ENCODE data around the gene TNRC6C.

The TNRC6C gene

DNA sequence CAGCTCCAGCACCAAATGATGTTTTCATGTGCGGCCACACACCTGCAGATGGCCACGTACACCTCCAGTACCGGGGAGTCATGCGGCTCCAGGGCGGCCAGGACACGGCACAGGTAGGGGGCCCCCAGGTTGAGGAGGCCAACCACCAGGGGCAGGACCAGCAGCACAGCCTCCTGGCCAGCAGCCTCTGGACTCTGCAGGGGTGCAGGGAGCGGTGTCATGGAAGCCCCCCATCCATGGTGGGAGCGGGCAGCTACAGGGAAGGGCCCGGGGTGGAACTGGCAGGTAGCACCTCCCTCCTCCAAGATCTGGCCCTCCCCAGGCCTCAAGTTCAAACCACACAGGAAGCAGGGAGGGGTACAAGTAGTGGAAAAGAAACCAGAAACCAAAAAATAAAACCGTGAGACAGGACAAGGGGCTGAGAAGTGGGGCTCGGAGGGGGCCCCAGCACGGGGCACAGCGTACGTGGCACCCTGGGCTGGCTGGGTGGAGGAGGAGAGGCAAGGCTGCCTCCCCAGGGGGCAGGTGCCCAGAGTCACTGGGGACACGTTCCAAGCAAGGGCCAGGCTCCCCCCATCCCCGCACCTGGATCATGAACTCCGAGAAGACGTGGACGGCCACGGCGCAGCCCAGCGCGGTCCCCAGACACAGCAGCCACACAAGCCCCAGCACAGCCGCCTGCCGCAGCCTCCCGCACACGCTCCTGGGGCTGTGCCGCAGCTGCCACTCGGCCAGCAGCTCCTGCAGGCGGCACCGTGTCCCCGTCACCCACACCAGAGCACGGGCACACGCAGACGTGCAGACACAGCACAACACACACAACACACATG is 162.7 kb downstream of the TNRC6C start:
- no peak for TF ChIP-seq CTCF (IDR thresholded peaks at IDR 0.05; ENCODE audit: low read depth, low read length, missing control alignments)
- H3K4me3 ChIP-seq (ENCODE audit: low read depth, low read length) = no peak overlapping the region
- in situ Hi-C loops (cut with HindIII; ENCODE audit: low sequenced_read_pairs) = no loop called here
- no peak for DNase-seq (ENCODE audit: low read depth)

- DNase-seq (ENCODE audit: low read depth) = no peak
- in situ Hi-C loops (cut with HindIII; ENCODE audit: low sequenced_read_pairs) = no loop called here
- TF ChIP-seq CTCF (IDR thresholded peaks at IDR 0.05; ENCODE audit: low read depth, low read length, missing control alignments) = no peak
- no peak overlapping the region for H3K4me3 ChIP-seq (ENCODE audit: low read depth, low read length)
Measured at GRCh38 chr17:78121801-78122215, 163.3 kb downstream of the TNRC6C start.

DNA sequence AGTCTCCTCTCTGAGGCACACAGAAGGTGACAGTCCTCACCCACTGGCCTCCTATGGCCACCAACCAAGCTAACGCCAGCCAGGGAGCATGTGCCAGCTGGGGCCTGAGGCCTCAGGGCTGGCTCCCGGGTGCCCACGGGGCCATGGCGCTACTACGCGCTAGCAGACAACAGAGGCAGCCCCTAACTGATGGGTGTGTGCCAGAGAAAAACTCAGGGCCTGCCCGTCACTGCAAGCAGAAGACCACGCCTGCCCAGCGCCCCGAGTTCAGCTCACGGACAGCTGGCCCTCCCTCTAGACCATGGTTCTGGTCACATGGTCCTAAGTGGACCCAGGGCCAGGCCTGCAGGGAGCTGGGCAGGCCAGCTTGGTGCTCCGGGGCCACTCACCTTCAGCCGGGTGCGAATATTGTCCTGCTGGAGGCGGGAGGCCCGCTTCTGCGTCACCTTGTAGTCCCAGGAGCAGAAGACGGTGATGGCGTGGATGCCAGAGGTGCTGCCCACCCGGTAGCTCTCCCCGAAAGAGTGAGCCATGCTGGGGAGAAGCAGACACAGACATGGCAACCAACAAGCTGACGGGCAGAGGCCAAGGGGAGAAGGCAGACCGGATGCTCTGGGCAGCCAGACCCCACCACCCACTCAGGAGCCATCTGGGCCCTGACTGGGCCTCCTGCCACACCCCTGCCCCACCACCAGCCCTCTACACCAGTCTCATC is 163.9 kb downstream of the TNRC6C start:
- TF ChIP-seq CTCF (IDR thresholded peaks at IDR 0.05; ENCODE audit: low read depth, low read length, missing control alignments) = no peak
- no peak overlapping the region for H3K4me3 ChIP-seq (ENCODE audit: low read depth, low read length)
- no peak for DNase-seq (ENCODE audit: low read depth)
- in situ Hi-C loops (cut with HindIII; ENCODE audit: low sequenced_read_pairs) = no loop called here

GRCh38 chr17:78122931-78123249 is 164.4 kb downstream of the TNRC6C start:
- in situ Hi-C loops (cut with HindIII; ENCODE audit: low sequenced_read_pairs) = no loop called here
- DNase-seq (ENCODE audit: low read depth) = no peak
- no peak for TF ChIP-seq CTCF (IDR thresholded peaks at IDR 0.05; ENCODE audit: low read depth, low read length, missing control alignments)
- no peak overlapping the region for H3K4me3 ChIP-seq (ENCODE audit: low read depth, low read length)

GRCh38 chr17:78123258-78123929 is 164.9 kb downstream of the TNRC6C start:
- in situ Hi-C loops (cut with HindIII; ENCODE audit: low sequenced_read_pairs) = no loop called here
- DNase-seq (ENCODE audit: low read depth) = no peak
- no peak overlapping the region for H3K4me3 ChIP-seq (ENCODE audit: low read depth, low read length)
- no peak for TF ChIP-seq CTCF (IDR thresholded peaks at IDR 0.05; ENCODE audit: low read depth, low read length, missing control alignments)

DNA sequence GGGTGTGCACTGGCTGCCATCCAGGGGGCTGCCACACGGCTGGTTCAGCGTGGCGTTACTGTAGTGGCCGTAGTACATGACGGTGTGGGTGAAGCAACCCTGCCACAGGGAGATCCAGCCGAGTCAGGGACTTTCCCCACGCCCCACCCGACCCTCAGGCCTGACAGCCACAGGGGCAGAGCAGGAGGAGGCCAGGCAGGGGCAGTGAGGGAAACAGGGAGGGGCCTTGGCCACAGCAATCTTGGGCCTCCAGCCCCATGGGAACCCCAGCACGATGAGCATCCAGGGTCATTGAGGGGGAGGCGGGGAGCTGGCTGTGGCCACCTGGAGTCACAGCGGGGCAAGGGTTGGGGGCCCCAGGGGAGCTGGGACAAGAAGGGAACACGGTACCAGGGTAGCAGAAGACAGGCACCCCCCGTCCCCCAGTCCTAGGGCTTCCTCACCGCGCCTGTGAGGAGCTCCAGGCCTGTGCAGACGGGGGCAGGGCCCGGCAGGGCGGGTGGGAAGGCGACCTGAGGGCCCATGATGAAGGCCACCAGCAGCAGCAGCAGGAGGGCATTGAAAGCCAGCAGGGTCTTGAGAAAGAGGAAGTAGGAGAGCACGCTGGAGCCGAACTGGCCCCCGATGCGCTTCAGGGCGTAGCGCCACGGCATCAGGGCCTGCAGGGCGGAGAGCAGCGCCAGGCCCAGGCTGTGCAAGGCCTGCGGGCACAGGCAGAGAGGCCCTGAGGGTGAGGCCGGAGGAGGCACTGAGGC is 165.8 kb downstream of the TNRC6C start:
- no peak overlapping the region for H3K4me3 ChIP-seq (ENCODE audit: low read depth, low read length)
- no peak for DNase-seq (ENCODE audit: low read depth)
- in situ Hi-C loops (cut with HindIII; ENCODE audit: low sequenced_read_pairs) = no loop called here
- no peak for TF ChIP-seq CTCF (IDR thresholded peaks at IDR 0.05; ENCODE audit: low read depth, low read length, missing control alignments)
